Stimulated activated CD8-positive, alpha-beta memory T cell treated with anti-CD3 and anti-CD28 coated beads, Interleukin-12 subunit alpha, Interleukin-12 subunit beta, amount 100 ng/mL, for 4 hours (primary cell): ENCODE data around the gene EVC.

Experiments used
- DNase-seq: peaks from one replicate; pipeline ENCODE4 v3.0.0-alpha.2; 2020; ENCODE audit warnings: low read depth

EVC gene

GRCh38 chr4:5732158-5732557 is 21.2 kb downstream of the EVC start:
- DNase-seq: no peak

DNA sequence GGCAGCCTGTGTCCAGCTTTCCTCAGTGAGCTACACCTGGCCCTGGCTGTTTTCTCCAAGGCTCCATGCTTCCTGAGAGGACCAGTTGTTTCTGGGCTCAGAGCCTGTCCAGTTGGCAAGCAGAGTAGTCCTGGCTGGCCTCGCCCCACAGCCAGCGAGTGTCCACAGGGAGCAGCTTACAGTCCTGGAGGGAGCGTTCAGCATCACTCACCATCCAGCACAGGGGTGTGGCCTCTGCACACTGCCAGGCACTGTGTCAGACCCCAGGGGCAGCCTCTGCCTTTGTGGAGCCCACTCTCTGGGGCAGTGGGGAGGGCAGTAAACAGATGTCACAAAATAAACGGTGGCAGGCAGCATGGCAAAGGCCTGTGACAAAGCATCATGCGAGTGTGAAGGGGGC is 23.9 kb downstream of the EVC start:
- DNase-seq: no peak

DNA sequence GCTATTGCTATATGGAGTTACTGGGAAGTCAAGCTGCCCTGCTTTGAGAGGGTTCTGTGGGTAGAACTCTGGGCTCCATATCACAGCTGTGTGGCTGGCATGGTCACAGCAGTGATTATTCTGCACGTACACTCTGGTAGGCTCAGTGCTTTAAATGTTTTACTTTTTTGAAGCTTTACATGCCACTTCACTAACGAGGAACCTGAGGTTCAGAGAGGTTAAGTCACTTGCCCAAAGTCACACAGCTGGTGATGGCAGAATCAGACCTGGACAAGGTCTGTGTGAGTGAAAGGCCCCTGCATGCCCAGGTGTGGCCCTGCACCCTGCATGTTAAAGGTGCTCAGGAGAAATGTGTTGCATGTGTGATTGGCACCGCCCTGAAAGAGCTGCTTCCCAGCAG is 24.5 kb downstream of the EVC start:
- DNase-seq: no peak

- no peak for DNase-seq
Observed at GRCh38 chr4:5738061-5738460, 27.1 kb downstream of the EVC start.

DNA sequence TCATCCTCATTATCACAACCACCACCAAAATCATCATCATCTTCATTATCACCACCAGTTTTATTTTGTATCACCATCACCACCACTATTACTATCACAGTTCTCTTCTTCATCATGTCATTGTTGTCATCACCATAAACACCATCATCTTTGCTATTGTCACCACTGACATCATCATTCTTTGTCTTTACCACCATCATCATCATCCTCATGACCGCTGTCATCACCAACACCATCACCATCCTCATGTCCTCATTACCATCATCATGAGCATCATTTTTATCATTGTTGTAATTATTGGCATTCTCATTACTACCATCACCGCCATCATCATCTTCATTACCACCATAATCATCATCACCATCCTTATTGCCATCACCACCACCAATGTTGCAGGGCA is 31.4 kb downstream of the EVC start:
- DNase-seq: no peak

DNA sequence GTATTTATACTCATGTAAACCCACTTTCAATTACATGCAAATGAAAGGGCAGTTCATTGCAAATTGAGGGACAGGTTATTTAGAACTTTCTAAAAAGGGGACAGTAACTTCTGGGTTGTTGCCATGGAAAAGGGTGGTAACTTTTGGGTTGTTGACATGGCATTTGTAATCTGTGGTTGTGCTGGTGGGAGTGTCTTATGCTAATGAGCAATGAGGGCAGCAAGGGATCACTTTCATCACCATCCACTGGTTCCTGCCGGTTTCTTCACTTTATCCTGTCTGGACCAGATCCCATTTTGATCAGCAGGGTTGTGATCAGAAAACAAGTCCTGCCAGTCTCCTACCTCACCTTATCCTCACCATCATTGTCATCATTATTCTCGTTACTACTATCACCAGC is 32.0 kb downstream of the EVC start:
- no peak for DNase-seq

GRCh38 chr4:5746250-5746649 is 35.2 kb downstream of the EVC start:
- no peak for DNase-seq

GRCh38 chr4:5746829-5747737 is 36.1 kb downstream of the EVC start:
- no peak for DNase-seq

GRCh38 chr4:5747738-5748375 is 36.9 kb downstream of the EVC start:
- DNase-seq: no peak

GRCh38 chr4:5749568-5749967 is 38.6 kb downstream of the EVC start:
- no peak for DNase-seq

- DNase-seq: no peak
Observed at GRCh38 chr4:5750052-5750945, 39.3 kb downstream of the EVC start.

GRCh38 chr4:5750946-5751665 is 40.1 kb downstream of the EVC start:
- DNase-seq: no peak

DNA sequence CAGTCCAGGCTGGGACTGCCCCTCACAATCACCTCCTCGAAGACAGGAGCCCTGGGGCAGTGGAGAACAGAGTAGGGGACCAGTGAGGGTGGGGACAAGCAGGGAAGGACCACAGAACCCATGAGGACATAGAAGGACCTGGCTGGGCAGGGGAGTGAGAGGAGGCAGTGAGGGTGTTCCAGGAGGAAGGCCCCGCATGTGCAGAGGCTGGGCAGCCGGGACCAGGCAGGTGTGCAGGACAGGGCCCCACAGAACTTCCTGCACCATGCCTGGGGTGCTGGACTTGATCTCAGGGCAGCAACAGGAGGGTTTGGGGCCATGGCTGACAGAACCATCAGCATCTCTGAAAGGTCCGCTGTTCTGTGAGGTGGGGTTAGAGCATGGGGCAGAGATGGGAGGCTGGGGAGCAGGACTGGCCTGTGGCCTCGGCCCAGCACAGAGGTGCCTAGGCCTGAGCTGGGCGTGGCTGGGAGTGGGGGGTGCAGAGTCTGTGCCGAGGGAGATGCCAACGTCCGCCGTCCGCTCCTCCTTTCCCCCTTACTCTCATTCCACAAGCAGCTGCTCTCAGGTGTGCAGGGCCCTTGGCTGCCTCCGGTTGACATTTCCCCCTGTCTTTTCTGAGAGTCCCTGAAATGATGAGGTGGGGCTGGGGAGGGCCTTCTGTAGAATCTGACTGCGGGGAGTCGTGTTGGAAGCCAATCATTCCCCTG is 40.8 kb downstream of the EVC start:
- no peak for DNase-seq

DNA sequence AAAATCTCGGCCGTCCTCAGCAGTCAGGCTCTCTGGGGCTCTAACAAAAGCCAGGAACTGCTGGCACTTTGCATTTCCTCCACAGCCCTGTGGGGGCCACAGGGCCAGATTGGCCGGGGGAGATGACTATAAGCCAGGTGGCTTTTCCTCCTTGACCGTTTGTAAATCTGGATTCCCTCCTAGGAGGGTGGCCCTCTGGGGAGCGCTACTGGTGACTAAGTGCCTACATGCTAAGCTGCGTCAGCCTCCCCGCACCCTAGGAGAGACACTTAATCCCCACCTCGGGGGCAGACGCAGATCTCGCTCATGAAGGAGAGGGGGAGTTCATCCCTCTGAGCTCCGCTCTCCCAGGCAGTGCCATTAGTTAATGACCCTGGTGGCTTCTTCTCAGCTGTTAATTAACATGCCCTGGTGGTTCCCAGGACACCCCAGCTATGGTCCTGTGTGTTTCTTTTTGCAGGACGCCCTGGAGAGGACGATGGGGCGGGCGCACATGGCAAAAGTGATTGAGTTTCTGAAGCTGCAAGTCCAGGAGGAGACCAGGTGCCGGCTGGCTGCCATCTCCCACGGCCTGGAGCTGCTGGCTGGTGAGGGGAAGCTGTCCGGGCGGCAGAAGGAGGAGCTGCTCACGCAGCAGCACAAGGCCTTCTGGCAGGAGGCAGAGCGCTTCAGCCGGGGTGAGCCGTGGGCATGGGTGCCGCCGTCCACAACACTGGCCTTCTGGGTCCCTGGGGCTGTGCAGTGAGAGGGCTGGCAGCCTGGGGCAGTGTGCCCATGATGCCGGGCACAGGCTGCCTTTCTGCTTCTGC is 41.6 kb downstream of the EVC start:
- no peak for DNase-seq

GRCh38 chr4:5753366-5753765 is 42.4 kb downstream of the EVC start:
- DNase-seq: no peak

- DNase-seq: no peak
Observed at GRCh38 chr4:5753766-5754528, 42.9 kb downstream of the EVC start.

DNA sequence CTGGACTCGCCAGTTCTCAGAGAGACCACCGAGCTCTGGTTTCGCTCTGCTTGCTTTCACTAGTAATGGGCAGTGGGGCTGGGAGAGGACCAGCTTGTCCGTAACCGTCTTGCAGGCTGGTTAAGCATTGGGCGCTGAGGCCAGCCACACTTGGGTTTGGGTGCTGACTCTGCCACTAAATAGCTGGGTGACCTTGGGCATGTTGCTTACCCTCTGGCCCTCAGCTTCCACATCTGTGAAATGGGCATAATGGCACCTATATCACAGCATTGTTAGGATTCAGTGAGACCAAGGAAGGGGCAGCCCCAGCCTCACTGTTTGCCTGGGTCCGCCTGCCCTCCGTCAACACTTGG is 43.5 kb downstream of the EVC start:
- DNase-seq: no peak

DNA sequence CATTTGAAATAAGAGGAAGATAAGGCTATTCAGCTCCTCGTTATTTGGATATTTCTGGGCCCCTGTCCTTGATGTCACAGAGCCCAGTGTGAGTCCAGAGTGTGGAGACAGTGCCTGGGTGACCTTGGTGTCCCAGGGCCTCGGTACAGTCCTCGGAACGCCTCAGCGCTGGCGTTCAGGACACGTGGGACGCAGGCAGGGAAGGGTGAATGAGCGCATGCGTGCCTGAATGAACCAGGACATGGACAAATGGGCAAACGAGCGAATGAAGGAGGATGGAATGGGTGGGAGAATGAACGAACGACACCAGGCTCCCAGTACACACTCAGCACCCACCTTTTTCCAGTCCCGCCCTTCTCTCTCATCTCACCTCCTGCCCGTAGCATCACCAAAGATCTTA is 44.2 kb downstream of the EVC start:
- no peak for DNase-seq

DNA sequence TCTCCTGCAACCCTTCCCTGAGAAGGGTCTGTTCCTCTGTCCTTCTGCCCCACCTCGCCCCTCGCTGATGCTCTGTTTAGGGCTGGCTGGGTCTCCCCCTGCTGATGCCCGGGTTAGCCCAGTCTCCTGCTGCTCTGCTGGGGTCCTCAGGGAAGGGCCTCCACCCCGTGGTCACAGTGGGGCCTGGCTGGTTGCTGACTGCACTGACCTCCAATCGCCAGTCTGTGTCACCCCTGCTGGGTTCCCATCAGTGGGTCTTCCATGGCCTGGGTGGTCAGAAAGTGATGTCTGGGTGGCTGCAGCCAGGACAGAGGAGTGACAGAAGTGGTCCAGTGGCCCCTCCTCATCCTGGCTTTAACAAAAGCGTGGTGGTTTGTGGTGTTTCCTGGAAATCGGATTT is 44.7 kb downstream of the EVC start:
- no peak for DNase-seq

GRCh38 chr4:5756271-5756670 is 45.3 kb downstream of the EVC start:
- DNase-seq: no peak
